Frontal cortex (tissue), 4 donors: ENCODE data around the gene GPR27. TPM values are rescaled to one million over a fixed set of nuclear protein-coding genes. Genes with fewer than 3 reads are reported as not detected.

Experiments
- DNase-seq, 2 donors: peaks; one replicate each; pipeline ENCODE4 v3.0.0; 2012; ENCODE audit warnings: low spot score in 2 of 2
- FAIRE-seq: peaks from 2 replicates; lab custom pipeline; 2012; peaks lifted over from hg19 to GRCh38; lab: Jason Lieb, UNC
- total RNA-seq: library from RNA; depleted of rRNA; stranded (reverse); fragments of >200 nt; gene quantifications from one replicate; pipeline ENCODE4 v1.2.3, GENCODE V29; 2014
- donor health status: control.
- donor health status: control.
- donor health status: control.

The GPR27 gene
- total RNA-seq = 43.6 TPM

- peak; percentile 23 to 42 for DNase-seq
- FAIRE-seq = no peak
Observed at GRCh38 chr3:71753701-71754609, at the start of gene GPR27. GPR27 (plus strand) TSS chr3:71753855; CDS start chr3:71754050, 195 bp downstream.

- DNase-seq = no peak
- FAIRE-seq = no peak
Observed at GRCh38 chr3:71704915-71705314, 48.7 kb upstream of the GPR27 start.

GRCh38 chr3:71705681-71706080 is 48.0 kb upstream of the GPR27 start:
- FAIRE-seq (no peak), DNase-seq (no peak)

GRCh38 chr3:71707595-71707994 is 46.1 kb upstream of the GPR27 start:
- no peak for FAIRE-seq
- DNase-seq = no peak

GRCh38 chr3:71708476-71709105 is 45.1 kb upstream of the GPR27 start:
- FAIRE-seq (no peak), DNase-seq (no peak)

- FAIRE-seq (no peak), DNase-seq (no peak)
Observed at GRCh38 chr3:71709908-71710511, 43.6 kb upstream of the GPR27 start.

GRCh38 chr3:71710906-71711494 is 42.7 kb upstream of the GPR27 start:
- peak in 1 of 2 donors; percentile 52 for DNase-seq
- FAIRE-seq = peak; percentile 89

- FAIRE-seq (no peak), DNase-seq (no peak)
Observed at GRCh38 chr3:71713041-71713440, 40.6 kb upstream of the GPR27 start.

GRCh38 chr3:71714595-71714994 is 39.1 kb upstream of the GPR27 start:
- DNase-seq (no peak), FAIRE-seq (no peak)

- FAIRE-seq (no peak), DNase-seq (no peak)
Observed at GRCh38 chr3:71718072-71718471, 35.6 kb upstream of the GPR27 start.

- FAIRE-seq (no peak), DNase-seq (no peak)
Observed at GRCh38 chr3:71721002-71721401, 32.7 kb upstream of the GPR27 start.

- DNase-seq = no peak
- FAIRE-seq = no peak
Observed at GRCh38 chr3:71721651-71722157, 32.0 kb upstream of the GPR27 start.

- FAIRE-seq (no peak), DNase-seq (no peak)
Observed at GRCh38 chr3:71722693-71723092, 31.0 kb upstream of the GPR27 start.

GRCh38 chr3:71723452-71724170 is 30.0 kb upstream of the GPR27 start:
- FAIRE-seq = no peak
- no peak for DNase-seq

GRCh38 chr3:71724171-71724453 is 29.5 kb upstream of the GPR27 start:
- DNase-seq (no peak), FAIRE-seq (no peak)

- no peak for FAIRE-seq
Observed at GRCh38 chr3:71724584-71725270, 28.9 kb upstream of the GPR27 start.

GRCh38 chr3:71725271-71725991 is 28.2 kb upstream of the GPR27 start, which contains the start of gene EIF4E3:
EIF4E3 (minus strand) TSS chr3:71725402; CDS start chr3:71725367, 35 bp downstream.
- FAIRE-seq (no peak), DNase-seq (peak; percentile 89 to 90)

More at GRCh38 chr3:71724584-71725270, 28.9 kb upstream of the GPR27 start:
- DNase-seq = peak; percentile 47 to 51

- no peak for FAIRE-seq
- no peak for DNase-seq
Observed at GRCh38 chr3:71726146-71726545, 27.5 kb upstream of the GPR27 start.
